IMR-90 (cell line): Measurements from ENCODE around the gene CADM4. TPM values are rescaled to one million over a fixed set of nuclear protein-coding genes. Genes with fewer than 3 reads are reported as not detected.

Experiments used
- ATAC-seq: fragments of 200-7000 bp; cut with Tn5 transposase; 2 replicates; pipeline ENCODE4 v1.9.1; 2020; ENCODE audit warnings: low read depth, mild to moderate bottlenecking, moderate library complexity
- BruUV-seq: library from RNA; stranded (reverse); fragments of 400-500 nt; replicated peaks from 2 replicates; lab custom pipeline; 2021; lab: Mats Ljungman, UMichigan
- CTCF ChIA-PET: fragments of 300-600 bp; formaldehyde crosslinking; extraction: SDS; loops from one replicate; lab custom pipeline; 2021; ENCODE audit warnings: antibody characterized with exemption; lab: Yijun Ruan, JAX
- POLR2A ChIA-PET: fragments of 300-600 bp; sonication (Branson Sonifier 250); formaldehyde crosslinking; loops from one replicate; lab custom pipeline; 2022; ENCODE audit warnings: antibody characterized with exemption; ENCODE audit not compliant: unreplicated experiment; lab: Charles Lee
- DNase-seq: peaks from one replicate; pipeline ENCODE4 v3.0.0; 2013
- H2AFZ ChIP-seq: replicated peaks from 2 replicates; pipeline ENCODE3; 2013; ENCODE audit warnings: low read length, mild to moderate bottlenecking; ENCODE audit not compliant: poor library complexity
- H2AK5ac ChIP-seq: 2 replicates; pipeline ENCODE4 v1.6.1; 2013; ENCODE audit warnings: low read depth, low read length, inconsistent platforms
- H2AK9ac ChIP-seq: replicated peaks from 2 replicates; pipeline ENCODE3; 2013; ENCODE audit warnings: mild to moderate bottlenecking, low read depth, low read length, moderate library complexity; ENCODE audit not compliant: poor library complexity
- H2BK120ac ChIP-seq: 2 replicates; pipeline ENCODE4 v1.6.1; 2013; ENCODE audit warnings: low read depth, low read length, inconsistent platforms
- H2BK15ac ChIP-seq: 3 replicates; pipeline ENCODE4 v1.6.1; 2013; ENCODE audit warnings: low read depth, low read length, inconsistent platforms
- H2BK20ac ChIP-seq: 2 replicates; pipeline ENCODE4 v1.6.1; 2013; ENCODE audit warnings: low read depth, mild to moderate bottlenecking, inconsistent platforms, low read length, moderate library complexity
- H2BK5ac ChIP-seq: 2 replicates; pipeline ENCODE4 v1.6.1; 2013; ENCODE audit warnings: mild to moderate bottlenecking, low read depth, low read length, inconsistent platforms; ENCODE audit not compliant: poor library complexity, severe bottlenecking
- H3K14ac ChIP-seq: replicated peaks from 2 replicates; pipeline ENCODE4 v1.6.1; 2013; ENCODE audit warnings: low read depth, low read length, inconsistent platforms
- H3K18ac ChIP-seq: 2 replicates; pipeline ENCODE4 v1.6.1; 2013; ENCODE audit warnings: low read depth, low read length, control low read depth
- H3K23ac ChIP-seq: 2 replicates; pipeline ENCODE4 v1.6.1; 2013; ENCODE audit warnings: low read depth, low read length, inconsistent platforms
- H3K27ac ChIP-seq: 2 replicates; pipeline ENCODE4 v1.5.1; 2013; ENCODE audit warnings: mild to moderate bottlenecking, control low read depth, low read length; ENCODE audit not compliant: insufficient read depth
- H3K27me3 ChIP-seq: 2 replicates; pipeline ENCODE4 v1.6.1; 2013; ENCODE audit warnings: low read length; ENCODE audit not compliant: control insufficient read depth, insufficient read depth
- H3K36me3 ChIP-seq: 2 replicates; pipeline ENCODE4 v1.6.1; 2013; ENCODE audit warnings: low read length, mixed read lengths; ENCODE audit not compliant: control insufficient read depth, insufficient read depth
- H3K4ac ChIP-seq: 2 replicates; pipeline ENCODE4 v1.6.1; 2013; ENCODE audit warnings: low read depth, low read length, inconsistent platforms
- H3K4me1 ChIP-seq: 2 replicates; pipeline ENCODE4 v1.6.1; 2013; ENCODE audit warnings: low read length, mixed read lengths; ENCODE audit not compliant: control insufficient read depth, insufficient read depth
- H3K4me2 ChIP-seq: 2 replicates; pipeline ENCODE4 v1.6.1; 2013; ENCODE audit warnings: low read depth, mild to moderate bottlenecking, control low read depth, low read length, moderate library complexity
- H3K4me3 ChIP-seq: 2 replicates; pipeline ENCODE4 v1.5.1; 2013; ENCODE audit warnings: low read depth, mild to moderate bottlenecking, control low read depth, low read length, moderate library complexity; ENCODE audit not compliant: insufficient read depth
- H3K56ac ChIP-seq: 2 replicates; pipeline ENCODE4 v1.6.1; 2013; ENCODE audit warnings: low read length, inconsistent platforms; ENCODE audit not compliant: insufficient read depth; ENCODE audit errors: extremely low read depth
- H3K79me1 ChIP-seq, 2 experiments: 2 replicates each; pipeline ENCODE4 v1.6.1; 2013; ENCODE audit warnings: low read length in 2 of 2, inconsistent platforms in 1 of 2, low read depth in 1 of 2
- H3K9ac ChIP-seq: 2 replicates; pipeline ENCODE4 v1.6.1; 2013; ENCODE audit warnings: low read depth, low read length, control low read depth
- H3K9me1 ChIP-seq: 2 replicates; pipeline ENCODE4 v1.6.1; 2013; ENCODE audit warnings: low read length, inconsistent platforms; ENCODE audit not compliant: insufficient read depth
- H3K9me3 ChIP-seq: 2 replicates; pipeline ENCODE4 v1.6.1; 2013; ENCODE audit warnings: low read length; ENCODE audit not compliant: control insufficient read depth, insufficient read depth
- H4K20me1 ChIP-seq: 2 replicates; pipeline ENCODE4 v1.6.1; 2013; ENCODE audit warnings: low read length, inconsistent platforms; ENCODE audit not compliant: insufficient read depth
- H4K5ac ChIP-seq: 2 replicates; pipeline ENCODE4 v1.6.1; 2013; ENCODE audit warnings: mild to moderate bottlenecking, low read depth, low read length, control low read depth
- H4K8ac ChIP-seq, 2 experiments: 2 replicates each; pipeline ENCODE4 v1.6.1; 2013; ENCODE audit warnings: low read depth in 2 of 2, low read length in 2 of 2, control low read depth in 1 of 2, inconsistent platforms in 1 of 2
- H4K91ac ChIP-seq: 2 replicates; pipeline ENCODE4 v1.6.1; 2013; ENCODE audit warnings: low read depth, low read length, inconsistent platforms; ENCODE audit not compliant: insufficient read depth
- BHLHE40 ChIP-seq: fragments of 150-350 bp; IDR thresholded peaks from 2 replicates; pipeline ENCODE4 v1.6.1; 2016; ENCODE audit warnings: mild to moderate bottlenecking, low read depth, low read length
- CEBPB ChIP-seq: IDR thresholded peaks from 2 replicates; pipeline ENCODE4 v1.6.1; 2012; ENCODE audit warnings: low read depth, low read length, improper control_type of control experiment
- CHD1 ChIP-seq: IDR thresholded peaks from 2 replicates; pipeline ENCODE4 v1.6.1; 2012; ENCODE audit warnings: low read depth, low read length, improper control_type of control experiment
- FOS ChIP-seq: fragments of 150-350 bp; IDR thresholded peaks from 2 replicates; pipeline ENCODE4 v1.6.1; 2016; ENCODE audit warnings: low read depth, low read length
- MAFK ChIP-seq: IDR thresholded peaks from 2 replicates; pipeline ENCODE4 v1.6.1; 2012; ENCODE audit warnings: low read depth, low read length, improper control_type of control experiment
- MAZ ChIP-seq: IDR thresholded peaks from 2 replicates; pipeline ENCODE4 v1.6.1; 2012; ENCODE audit warnings: low read depth, mild to moderate bottlenecking, low read length, improper control_type of control experiment, moderate library complexity, borderline replicate concordance
- MXI1 ChIP-seq: IDR thresholded peaks from 2 replicates; pipeline ENCODE4 v1.6.1; 2012; ENCODE audit warnings: low read depth, mild to moderate bottlenecking, low read length, moderate library complexity, borderline replicate concordance
- NFE2L2 ChIP-seq: fragments of 150-350 bp; IDR thresholded peaks from 2 replicates; pipeline ENCODE4 v1.6.1; 2016; ENCODE audit warnings: low read depth, mild to moderate bottlenecking, low read length
- POLR2A ChIP-seq: IDR thresholded peaks from 2 replicates; pipeline ENCODE4 v1.6.1; 2012; ENCODE audit warnings: mild to moderate bottlenecking, low read depth, low read length
- RAD21 ChIP-seq: IDR thresholded peaks from 2 replicates; pipeline ENCODE4 v1.6.1; 2012; ENCODE audit warnings: low read length, improper control_type of control experiment
- RCOR1 ChIP-seq: IDR thresholded peaks from 2 replicates; pipeline ENCODE4 v1.6.1; 2012; ENCODE audit warnings: mild to moderate bottlenecking, low read length, improper control_type of control experiment; ENCODE audit not compliant: insufficient replicate concordance
- RFX5 ChIP-seq: IDR thresholded peaks from 2 replicates; pipeline ENCODE4 v1.8.0; 2012; ENCODE audit warnings: low read depth, mild to moderate bottlenecking, low read length, moderate library complexity
- SMC3 ChIP-seq: fragments of 150-350 bp; IDR thresholded peaks from 2 replicates; pipeline ENCODE4 v1.6.1; 2016; ENCODE audit warnings: low read depth, mild to moderate bottlenecking, antibody characterized with exemption, low read length, moderate library complexity
- WGBS, 2 experiments: methylation state at CpG; one replicate each; pipeline versions ENCODE4 v1.1.5 to v1.1.7; 2013; ENCODE audit warnings: missing lambda C conversion rate in 2 of 2; ENCODE audit not compliant: insufficient read length in 1 of 2; ENCODE audit errors: extremely low coverage in 2 of 2; 5-methylcytosine and 5-hydroxymethylcytosine counted together
- dilution Hi-C: fragments of 300-500 bp; cut with HindIII; formaldehyde crosslinking; loops from one replicate; pipeline ENCODE4 v1.14.3; 2018; ENCODE audit warnings: low sequenced_read_pairs; ENCODE audit not compliant: unreplicated experiment
- in situ Hi-C: fragments of 300-500 bp; cut with MboI; formaldehyde crosslinking; loops from 3 replicates; pipeline ENCODE4 v1.14.3; 2019; ENCODE audit warnings: low sequenced_read_pairs, inconsistent platforms, mixed read lengths
- intact Hi-C: fragments of 100-400 bp; cut with micrococcal nuclease; formaldehyde crosslinking; loops from 2 replicates; pipeline ENCODE4 v1.10.0; 2022
- polyA plus RNA-seq, 3 experiments: library from polyadenylated mRNA; depleted of rRNA; stranded (reverse); fragments of >200 nt; gene quantifications; 2 replicates each; pipeline ENCODE4 v1.2.3, GENCODE V29; 2012; ENCODE audit warnings: low replicate concordance in 1 of 3
- total RNA-seq: library from RNA; depleted of rRNA; stranded (reverse); fragments of >200 nt; gene quantifications from 2 replicates; pipeline ENCODE4 v1.2.3, GENCODE V29; 2012
- TF ChIP-seq, protein P1 (sequence below): fragments of 150-350 bp; IDR thresholded peaks from 2 replicates; pipeline ENCODE4 v1.6.1; 2016; ENCODE audit warnings: low read depth, mild to moderate bottlenecking, low read length, moderate library complexity, borderline replicate concordance
- TF ChIP-seq, protein P2 (sequence below): fragments of 150-350 bp; IDR thresholded peaks from 2 replicates; pipeline ENCODE4 v1.6.1; 2017; ENCODE audit warnings: mild to moderate bottlenecking, antibody characterized with exemption, low read length, low read depth
- TF ChIP-seq, protein P3 (sequence below): conservative IDR thresholded peaks from 2 replicates; pipeline ENCODE4 v1.5.1; 2012; ENCODE audit warnings: mild to moderate bottlenecking, low read depth, low read length, improper control_type of control experiment

Gene CADM4
- total and polyA plus RNA-seq, 2 of the 4 experiments (the other 2 are of a cell fraction) = 2.0 to 4.9 TPM

DNA sequence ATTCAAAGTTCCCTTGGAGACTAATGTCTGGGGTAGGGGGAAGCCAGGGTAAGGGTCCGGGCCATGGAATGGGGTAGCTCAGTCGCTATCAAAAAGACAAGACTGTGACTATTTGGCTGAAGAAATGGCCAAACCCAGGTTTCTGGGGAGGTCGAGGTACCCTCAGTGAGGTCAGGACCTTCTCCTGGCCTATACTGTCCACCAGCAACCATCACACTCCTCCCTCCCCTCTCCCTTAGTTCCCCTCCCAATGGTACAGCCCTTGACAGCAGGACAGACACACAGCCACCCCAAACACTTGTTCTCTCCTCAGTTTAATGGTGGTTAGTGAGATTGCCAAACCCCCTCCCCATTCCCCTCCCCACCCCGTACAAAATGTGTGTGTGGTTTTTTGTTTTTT, 17.6 kb downstream of the CADM4 start:
- no peaks in the 10 kb centered on the region for H3K27me3 ChIP-seq
- H2BK20ac ChIP-seq = no peak overlapping the region
- H4K8ac ChIP-seq = no peak overlapping the region
- peaks cover 20 to 34% of the 10 kb centered on the region in 2 experiments for H3K79me1 ChIP-seq
- CTCF ChIA-PET = no interaction called here
- H3K4me1 ChIP-seq = peaks cover 6% of the 10 kb centered on the region
- no peak overlapping the region for H2BK15ac ChIP-seq
- H2AK9ac ChIP-seq = no peak overlapping the region
- no peak overlapping the region for H2AK5ac ChIP-seq
- H4K20me1 ChIP-seq = no peaks in the 10 kb centered on the region
- DNase-seq (no peak), ATAC-seq (no peak)
- no peak for TF ChIP-seq POLR2A
- no peak for TF ChIP-seq MAFK
- TF ChIP-seq, protein P1, sequence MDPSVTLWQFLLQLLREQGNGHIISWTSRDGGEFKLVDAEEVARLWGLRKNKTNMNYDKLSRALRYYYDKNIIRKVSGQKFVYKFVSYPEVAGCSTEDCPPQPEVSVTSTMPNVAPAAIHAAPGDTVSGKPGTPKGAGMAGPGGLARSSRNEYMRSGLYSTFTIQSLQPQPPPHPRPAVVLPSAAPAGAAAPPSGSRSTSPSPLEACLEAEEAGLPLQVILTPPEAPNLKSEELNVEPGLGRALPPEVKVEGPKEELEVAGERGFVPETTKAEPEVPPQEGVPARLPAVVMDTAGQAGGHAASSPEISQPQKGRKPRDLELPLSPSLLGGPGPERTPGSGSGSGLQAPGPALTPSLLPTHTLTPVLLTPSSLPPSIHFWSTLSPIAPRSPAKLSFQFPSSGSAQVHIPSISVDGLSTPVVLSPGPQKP = no peak
- TF ChIP-seq, protein P2, sequence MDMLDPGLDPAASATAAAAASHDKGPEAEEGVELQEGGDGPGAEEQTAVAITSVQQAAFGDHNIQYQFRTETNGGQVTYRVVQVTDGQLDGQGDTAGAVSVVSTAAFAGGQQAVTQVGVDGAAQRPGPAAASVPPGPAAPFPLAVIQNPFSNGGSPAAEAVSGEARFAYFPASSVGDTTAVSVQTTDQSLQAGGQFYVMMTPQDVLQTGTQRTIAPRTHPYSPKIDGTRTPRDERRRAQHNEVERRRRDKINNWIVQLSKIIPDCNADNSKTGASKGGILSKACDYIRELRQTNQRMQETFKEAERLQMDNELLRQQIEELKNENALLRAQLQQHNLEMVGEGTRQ = no peak
- no peak for TF ChIP-seq CHD1
- no peak for TF ChIP-seq SMC3
- no peak for TF ChIP-seq RFX5
- TF ChIP-seq MAZ = no peak
- no peak for TF ChIP-seq BHLHE40
- TF ChIP-seq FOS = no peak
- TF ChIP-seq RAD21 = no peak
- no peak for TF ChIP-seq RCOR1
- TF ChIP-seq CEBPB = no peak
- TF ChIP-seq NFE2L2 = no peak
- no peak for TF ChIP-seq MXI1
- TF ChIP-seq, protein P3, sequence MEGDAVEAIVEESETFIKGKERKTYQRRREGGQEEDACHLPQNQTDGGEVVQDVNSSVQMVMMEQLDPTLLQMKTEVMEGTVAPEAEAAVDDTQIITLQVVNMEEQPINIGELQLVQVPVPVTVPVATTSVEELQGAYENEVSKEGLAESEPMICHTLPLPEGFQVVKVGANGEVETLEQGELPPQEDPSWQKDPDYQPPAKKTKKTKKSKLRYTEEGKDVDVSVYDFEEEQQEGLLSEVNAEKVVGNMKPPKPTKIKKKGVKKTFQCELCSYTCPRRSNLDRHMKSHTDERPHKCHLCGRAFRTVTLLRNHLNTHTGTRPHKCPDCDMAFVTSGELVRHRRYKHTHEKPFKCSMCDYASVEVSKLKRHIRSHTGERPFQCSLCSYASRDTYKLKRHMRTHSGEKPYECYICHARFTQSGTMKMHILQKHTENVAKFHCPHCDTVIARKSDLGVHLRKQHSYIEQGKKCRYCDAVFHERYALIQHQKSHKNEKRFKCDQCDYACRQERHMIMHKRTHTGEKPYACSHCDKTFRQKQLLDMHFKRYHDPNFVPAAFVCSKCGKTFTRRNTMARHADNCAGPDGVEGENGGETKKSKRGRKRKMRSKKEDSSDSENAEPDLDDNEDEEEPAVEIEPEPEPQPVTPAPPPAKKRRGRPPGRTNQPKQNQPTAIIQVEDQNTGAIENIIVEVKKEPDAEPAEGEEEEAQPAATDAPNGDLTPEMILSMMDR = no peak
- no peak overlapping the region for H2BK5ac ChIP-seq
- H2AFZ ChIP-seq = no peak overlapping the region
- 0 out of 2 replicates have a peak overlapping the region, but pooled peaks have one; percentile 11 for H3K23ac ChIP-seq
- no peaks in the 10 kb centered on the region for H3K9me3 ChIP-seq
- H3K27ac ChIP-seq = no peak overlapping the region
- H3K36me3 ChIP-seq = no peaks in the 10 kb centered on the region
- H3K9ac ChIP-seq = no peak overlapping the region
- intact Hi-C loops (no loop called here), in situ Hi-C loops (no loop called here), dilution Hi-C loops (no loop called here)
- H2BK120ac ChIP-seq = no peak overlapping the region
- H4K5ac ChIP-seq = no peak overlapping the region
- no peak overlapping the region for H3K14ac ChIP-seq
- no peak overlapping the region for H3K4me3 ChIP-seq
- no peak overlapping the region for H3K4me2 ChIP-seq
- H4K91ac ChIP-seq = no peak overlapping the region
- no peak overlapping the region for H3K18ac ChIP-seq
- no CpG with 5 or more reads among the region's 4 CpGs for WGBS, 2 experiments
- peaks cover 7% of the 10 kb centered on the region for H3K9me1 ChIP-seq
- no peak overlapping the region for H3K4ac ChIP-seq
- POLR2A ChIA-PET = no interaction called here
- no peak overlapping the region for H3K56ac ChIP-seq
- BruUV-seq = no TSS peak
